ENCODE results near the gene AMBP.

AMBP gene

GRCh38 chr9:114072184-114073140 lies 5.6 kb downstream of the AMBP start:
- no peak for DNase-seq

GRCh38 chr9:114071197-114071795 lies 6.8 kb downstream of the AMBP start:
- DNase-seq = no peak

- no peak for DNase-seq
These were observed 7.7 kb downstream of the AMBP start for GRCh38 chr9:114070188-114071103.

- no peak for DNase-seq
These were observed 8.5 kb downstream of the AMBP start for GRCh38 chr9:114069476-114070187.

GRCh38 chr9:114065304-114065703 lies 12.8 kb downstream of the AMBP start:
- no peak for DNase-seq

GRCh38 chr9:114061830-114062474 lies 16.1 kb downstream of the AMBP start:
- DNase-seq = no peak

GRCh38 chr9:114061292-114061691 lies 16.8 kb downstream of the AMBP start:
- DNase-seq = no peak

- DNase-seq = no peak
These were observed 17.4 kb downstream of the AMBP start for GRCh38 chr9:114060711-114061110.

GRCh38 chr9:114060070-114060469 lies 18.0 kb downstream of the AMBP start:
- no peak for DNase-seq

- DNase-seq = no peak
These were observed 18.9 kb downstream of the AMBP start for GRCh38 chr9:114059047-114059803.

GRCh38 chr9:114058688-114059046 lies 19.4 kb downstream of the AMBP start:
- DNase-seq = no peak

- DNase-seq = no peak
These were observed 20.8 kb downstream of the AMBP start for GRCh38 chr9:114057161-114057885.

GRCh38 chr9:114056527-114056926 lies 21.6 kb downstream of the AMBP start:
- DNase-seq = no peak

GRCh38 chr9:114055894-114056293 lies 22.2 kb downstream of the AMBP start:
- DNase-seq = no peak

- DNase-seq = no peak
These were observed 23.0 kb downstream of the AMBP start for GRCh38 chr9:114055061-114055460.

GRCh38 chr9:114054191-114054690 lies 23.9 kb downstream of the AMBP start:
- DNase-seq = no peak

GRCh38 chr9:114053246-114054005 lies 24.7 kb downstream of the AMBP start:
- DNase-seq = no peak

- DNase-seq = no peak
These were observed 26.4 kb downstream of the AMBP start for GRCh38 chr9:114051706-114052105.

- DNase-seq = no peak
These were observed 26.8 kb downstream of the AMBP start for GRCh38 chr9:114051281-114051680.

GRCh38 chr9:114050646-114051045 lies 27.5 kb downstream of the AMBP start:
- DNase-seq = no peak
